Testis (tissue), 3 donors: ENCODE results near the gene SSU72. TPM values are rescaled to one million over a fixed set of nuclear protein-coding genes. Genes with fewer than 3 reads are reported as not detected.
"Not testable (repeated sequence)": the region's sequence is repeated elsewhere in the genome, so short reads cannot be mapped to it uniquely, and the experiment has no call there.

ENCODE experiments used
- DNase-seq: peaks from one replicate; pipeline ENCODE4 v3.0.0-alpha.2; 2019
- H3K27ac ChIP-seq, 2 donors: fragments of 200-600 bp; sonication (generic); one replicate each; pipeline ENCODE4 v1.5.1; 2019
- H3K27me3 ChIP-seq: fragments of 200-600 bp; sonication (generic); one replicate; pipeline ENCODE4 v1.5.1; 2019
- H3K36me3 ChIP-seq: fragments of 200-600 bp; sonication (generic); one replicate; pipeline ENCODE4 v1.5.1; 2017; ENCODE audit warnings: low read depth; ENCODE audit errors: missing control alignments
- H3K4me1 ChIP-seq: fragments of 200-600 bp; sonication (generic); one replicate; pipeline ENCODE4 v1.5.1; 2019
- H3K4me3 ChIP-seq, 2 donors: fragments of 200-600 bp; sonication (generic); one replicate each; pipeline ENCODE4 v1.5.1; 2017 to 2019
- H3K9me3 ChIP-seq: fragments of 200-600 bp; sonication (generic); one replicate; pipeline ENCODE4 v1.5.1; 2017
- POLR2A ChIP-seq: fragments of 450-650 bp; IDR thresholded peaks from one replicate; pipeline ENCODE4 v1.6.1; 2017; ENCODE audit warnings: antibody characterized with exemption, mild to moderate bottlenecking, moderate library complexity
- WGBS, 2 donors: methylation state at CpG; one replicate each; pipeline ENCODE4 v1.1.5; 2018; 5-methylcytosine and 5-hydroxymethylcytosine counted together
- intact Hi-C: fragments of 100-400 bp; cut with DNase I; formaldehyde crosslinking; loops from one replicate; pipeline ENCODE4 v1.15.1; 2023; ENCODE audit warnings: low total_unique reads
- polyA plus RNA-seq: library from polyadenylated mRNA; stranded (reverse); fragments of 350-450 nt; fragmentation: Illumina TruSeq; extraction: RNeasy Lipid Tissue Mini Kit (QIAGEN cat#74804); gene quantifications from one replicate; pipeline ENCODE4 v1.2.3, GENCODE V29; 2014; ENCODE audit warnings: low read depth, low replicate concordance; ENCODE audit not compliant: insufficient read depth
- total RNA-seq, 2 donors: library from RNA; depleted of rRNA; stranded (reverse); fragments of >200 nt; gene quantifications; one replicate each; pipeline ENCODE4 v1.2.3, GENCODE V29; 2016
- TF ChIP-seq, protein P1 (sequence below), 3 experiments: fragments of 450-650 bp in 2 of 3; fragments of 200-600 bp in 1 of 3; sonication (generic) in 1 of 3; IDR thresholded peaks; one replicate each; pipeline ENCODE4 v1.5.1; 2016 to 2019; ENCODE audit warnings: antibody characterized with exemption in 3 of 3, mild to moderate bottlenecking in 2 of 3, moderate library complexity in 1 of 3

Gene SSU72
- total and polyA plus RNA-seq, 3 donors from 2014 or later = 67.0 to 158 (median 146) TPM

DNA sequence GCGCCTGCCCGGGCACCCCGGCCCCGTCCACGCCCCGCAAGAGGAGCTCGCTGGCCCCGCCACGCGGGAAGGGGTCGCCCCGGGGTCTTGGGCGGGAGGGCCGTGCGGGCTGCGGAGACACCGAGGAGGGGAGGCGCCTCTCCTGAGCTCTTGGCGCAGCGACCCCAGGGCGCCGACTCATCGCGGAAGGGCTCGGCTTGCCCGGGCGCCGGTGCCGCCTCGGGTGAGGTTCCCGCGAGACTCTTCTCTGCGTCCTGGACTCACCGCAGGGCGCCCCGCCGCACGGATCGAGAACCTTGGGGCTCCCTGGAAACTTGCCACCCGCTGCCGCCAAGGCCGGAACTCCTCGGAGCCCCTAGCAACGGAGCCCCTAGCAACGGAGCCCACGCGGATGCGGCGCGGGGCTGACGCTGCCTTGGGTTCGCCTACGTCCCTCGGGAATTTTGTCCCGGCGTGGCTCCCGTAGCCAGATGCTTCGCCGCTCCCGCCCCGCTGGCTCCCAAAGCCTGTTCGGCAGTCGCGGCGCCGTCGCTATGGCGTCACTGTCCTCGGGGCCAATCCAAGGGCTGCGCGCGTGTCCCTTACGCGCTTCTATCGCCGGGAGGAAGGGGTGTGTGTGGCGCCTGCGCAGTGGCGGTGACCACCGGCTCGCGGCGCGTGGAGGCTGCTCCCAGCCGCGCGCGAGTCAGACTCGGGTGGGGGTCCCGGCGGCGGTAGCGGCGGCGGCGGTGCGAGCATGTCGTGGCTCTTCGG is 63.0 kb downstream of the SSU72 start, which contains the start of gene ATAD3A:
ATAD3A (plus strand) TSS at position 630 of the 753 bp plus-strand sequence; CDS start at position 737, 107 bp downstream.
- intact Hi-C loops = no loop called here
- peak; percentile 99 for DNase-seq
- WGBS, 2 donors = 0 to 1% methylated on average over 16 to 46 of the region's 99 CpGs
- Histone ChIP-seq H3K27me3 (no peaks in the 10 kb centered on the region), H3K4me1 (peaks cover 3% of the 10 kb centered on the region), H3K27ac (peak within 1 kb of the TSS; percentile 36 to 93), H3K4me3 (peak within 1 kb of the TSS; percentile 70 to 89), H3K36me3 (no peaks in the 10 kb centered on the region), H3K9me3 (no peaks in the 10 kb centered on the region)
- TF ChIP-seq, protein P1, sequence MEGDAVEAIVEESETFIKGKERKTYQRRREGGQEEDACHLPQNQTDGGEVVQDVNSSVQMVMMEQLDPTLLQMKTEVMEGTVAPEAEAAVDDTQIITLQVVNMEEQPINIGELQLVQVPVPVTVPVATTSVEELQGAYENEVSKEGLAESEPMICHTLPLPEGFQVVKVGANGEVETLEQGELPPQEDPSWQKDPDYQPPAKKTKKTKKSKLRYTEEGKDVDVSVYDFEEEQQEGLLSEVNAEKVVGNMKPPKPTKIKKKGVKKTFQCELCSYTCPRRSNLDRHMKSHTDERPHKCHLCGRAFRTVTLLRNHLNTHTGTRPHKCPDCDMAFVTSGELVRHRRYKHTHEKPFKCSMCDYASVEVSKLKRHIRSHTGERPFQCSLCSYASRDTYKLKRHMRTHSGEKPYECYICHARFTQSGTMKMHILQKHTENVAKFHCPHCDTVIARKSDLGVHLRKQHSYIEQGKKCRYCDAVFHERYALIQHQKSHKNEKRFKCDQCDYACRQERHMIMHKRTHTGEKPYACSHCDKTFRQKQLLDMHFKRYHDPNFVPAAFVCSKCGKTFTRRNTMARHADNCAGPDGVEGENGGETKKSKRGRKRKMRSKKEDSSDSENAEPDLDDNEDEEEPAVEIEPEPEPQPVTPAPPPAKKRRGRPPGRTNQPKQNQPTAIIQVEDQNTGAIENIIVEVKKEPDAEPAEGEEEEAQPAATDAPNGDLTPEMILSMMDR (IDR thresholded peaks at IDR 0.05) = peak in 2 of 3 experiments; percentile 11 to 14
- no peak for TF ChIP-seq POLR2A

DNA sequence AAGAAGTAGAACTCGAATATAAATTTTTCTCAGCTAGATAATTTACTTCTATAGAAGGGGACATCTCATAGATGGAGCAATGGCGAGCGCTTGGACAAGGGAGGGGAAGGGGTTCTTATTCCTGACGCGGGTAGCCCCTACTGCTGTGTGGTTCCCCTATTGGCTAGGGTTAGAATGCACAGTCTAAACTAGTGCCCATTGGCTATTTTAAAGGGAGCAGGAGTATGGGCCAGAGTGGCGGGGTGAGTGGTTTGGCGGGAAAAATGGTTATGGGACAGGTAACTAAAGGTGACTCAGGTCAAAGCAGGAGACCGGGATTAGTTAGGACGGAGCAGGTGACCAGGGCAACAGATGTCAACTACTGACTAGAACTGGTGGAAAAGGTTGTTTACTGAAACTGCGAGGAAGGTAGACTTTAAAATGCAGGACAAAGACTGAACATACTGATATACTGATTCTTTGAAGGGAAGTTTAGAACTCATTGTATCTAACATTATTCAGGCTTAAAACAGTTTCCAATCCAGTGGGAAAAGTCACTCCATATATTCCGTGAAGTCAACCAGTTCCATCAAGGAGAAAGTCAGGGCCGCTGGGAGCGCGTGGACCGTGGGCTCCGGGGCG is 63.6 kb downstream of the SSU72 start:
- H3K27ac ChIP-seq = peak overlapping the region; percentile 36 to 93
- no peaks in the 10 kb centered on the region for H3K36me3 ChIP-seq
- no peak for TF ChIP-seq POLR2A
- TF ChIP-seq, protein P1 (IDR thresholded peaks at IDR 0.05) = peak in 1 of 3 experiments; percentile 16
- intact Hi-C loops = no loop called here
- H3K4me3 ChIP-seq = peak overlapping the region; percentile 70 to 89
- WGBS, 2 donors = 10 to 14% methylated on average over 16 to 17 of the region's 17 CpGs
- no peaks in the 10 kb centered on the region for H3K9me3 ChIP-seq
- no peak for DNase-seq
- H3K27me3 ChIP-seq = no peaks in the 10 kb centered on the region
- peaks cover 3% of the 10 kb centered on the region for H3K4me1 ChIP-seq

DNA sequence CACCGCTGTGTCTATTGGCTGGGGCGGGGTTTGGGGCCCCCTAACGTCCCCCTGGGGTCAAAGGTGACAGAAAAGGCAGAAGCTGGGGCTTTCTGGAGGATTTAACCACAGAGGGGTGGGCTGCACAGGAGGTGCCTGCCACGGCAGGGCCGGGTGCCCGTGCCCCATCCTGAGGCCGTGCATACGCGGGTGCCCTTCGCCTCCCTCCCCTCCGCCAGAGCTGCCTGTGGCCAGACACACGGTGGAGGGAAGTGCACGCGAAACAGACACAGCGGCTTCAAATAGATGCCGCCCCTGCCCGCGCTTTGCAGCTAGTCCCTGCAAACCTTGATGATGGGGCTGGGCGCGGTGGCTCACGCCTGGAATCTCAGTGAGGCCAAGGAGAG is 65.2 kb downstream of the SSU72 start:
- DNase-seq, intact Hi-C loops: not testable (repeated sequence)
- 57 to 80% methylated on average over 8 to 17 of the region's 21 CpGs for WGBS, 2 donors

DNA sequence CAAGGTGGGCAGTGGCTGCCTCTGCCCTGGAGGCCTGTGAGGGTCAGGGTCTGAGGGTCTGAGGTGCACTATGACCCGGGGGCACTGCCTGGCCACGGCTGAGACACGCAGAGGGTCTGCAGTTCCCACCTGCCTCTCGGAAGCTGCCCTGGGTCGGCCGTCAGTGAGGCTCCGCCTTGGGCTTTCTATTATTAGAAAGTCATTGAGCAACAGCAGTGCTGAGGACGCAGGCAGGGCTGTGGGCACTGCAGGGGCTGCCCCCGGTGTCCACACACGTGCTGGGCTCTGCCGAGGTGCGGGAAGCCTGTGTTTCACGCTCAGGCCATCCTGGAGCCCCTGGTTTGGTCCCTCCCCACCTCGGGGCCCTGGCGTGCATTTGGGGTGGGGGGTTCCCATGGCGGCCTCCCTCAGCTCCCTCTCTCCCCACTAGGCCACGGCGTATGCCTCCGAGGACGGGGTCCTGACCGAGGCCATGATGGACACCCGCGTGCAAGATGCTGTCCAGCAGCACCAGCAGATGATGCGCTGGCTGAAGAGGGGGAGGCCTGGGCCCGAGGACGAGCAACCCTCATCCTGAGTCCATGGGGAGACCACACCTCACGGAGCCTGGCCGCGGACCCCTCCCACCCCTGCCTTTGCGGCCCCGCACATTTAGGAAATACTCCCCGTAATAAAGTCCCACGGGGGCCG is 65.7 kb downstream of the SSU72 start:
- 79 to 88% methylated on average over 6 to 30 of the region's 34 CpGs for WGBS, 2 donors
- H3K27me3 ChIP-seq, DNase-seq, H3K9me3 ChIP-seq, intact Hi-C loops, H3K27ac ChIP-seq, H3K4me3 ChIP-seq, H3K36me3 ChIP-seq: not testable (repeated sequence)
- H3K4me1 ChIP-seq = peaks cover 14% of the 10 kb centered on the region

More for the DNA sequence above, 65.2 kb downstream of the SSU72 start:
- H3K9me3 ChIP-seq, H3K27me3 ChIP-seq, H3K4me3 ChIP-seq, H3K27ac ChIP-seq, H3K36me3 ChIP-seq: not testable (repeated sequence)
- H3K4me1 ChIP-seq = peaks cover 14% of the 10 kb centered on the region

DNA sequence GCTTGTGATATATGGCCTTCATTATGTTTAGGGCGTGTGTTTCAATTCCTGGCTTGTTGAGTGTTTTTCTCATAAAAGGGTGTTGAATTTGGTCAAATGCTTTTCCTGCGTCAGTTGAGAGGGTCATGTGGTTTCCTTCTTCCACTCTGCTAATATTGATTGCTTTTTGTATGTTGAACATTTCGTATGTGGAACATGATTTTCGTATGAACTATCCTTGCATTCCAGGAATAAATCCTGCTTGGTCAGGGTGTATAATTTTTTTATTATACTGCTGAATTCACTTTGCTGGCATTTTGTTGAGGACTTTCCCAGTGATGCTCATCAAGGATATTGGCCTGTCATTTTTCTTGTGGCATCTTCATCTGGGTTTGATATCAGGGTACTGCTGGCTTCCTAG is 67.4 kb downstream of the SSU72 start:
- no peaks in the 10 kb centered on the region for H3K9me3 ChIP-seq
- no peak for DNase-seq
- TF ChIP-seq POLR2A = no peak
- TF ChIP-seq, protein P1 (IDR thresholded peaks at IDR 0.05) = no peak
- H3K27me3 ChIP-seq = no peaks in the 10 kb centered on the region
- WGBS, 2 donors = 91 to 94% methylated on average over 4 of the region's 4 CpGs
- intact Hi-C loops = no loop called here
- H3K36me3 ChIP-seq = no peaks in the 10 kb centered on the region
- H3K4me1 ChIP-seq = peaks cover 14% of the 10 kb centered on the region
- H3K4me3 ChIP-seq = no peak overlapping the region
- H3K27ac ChIP-seq = no peak overlapping the region

DNA sequence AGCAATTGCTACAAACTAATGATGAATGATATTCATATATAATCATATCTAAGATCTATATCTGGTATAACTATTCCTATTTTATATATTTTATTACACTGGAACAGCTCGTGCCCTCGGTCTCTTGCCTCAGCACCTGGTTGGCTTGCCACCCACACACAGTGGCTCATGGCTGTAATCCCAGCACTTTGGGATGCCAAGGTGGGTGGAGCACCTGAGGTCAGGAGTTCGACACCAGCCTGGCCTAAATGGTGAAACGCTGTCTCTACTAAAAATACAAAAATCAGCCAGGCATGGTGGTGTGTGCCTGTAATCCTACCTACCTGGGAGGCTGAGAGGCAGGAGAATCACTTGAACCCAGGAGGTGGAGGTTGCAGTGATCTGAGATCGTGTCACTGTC is 68.9 kb downstream of the SSU72 start:
- WGBS, 2 donors = 63 to 68% methylated on average over 5 of the region's 5 CpGs
- peak overlapping the region; percentile 63 to 82 for H3K27ac ChIP-seq
- H3K27me3 ChIP-seq, H3K9me3 ChIP-seq, DNase-seq, intact Hi-C loops, H3K4me3 ChIP-seq, H3K36me3 ChIP-seq: not testable (repeated sequence)
- peaks cover 10% of the 10 kb centered on the region for H3K4me1 ChIP-seq
